Germinal center (tissue), 1 donor: ENCODE data around the gene TJAP1.

Source experiments
- DNase-seq: peaks from one replicate; pipeline ENCODE4 v3.0.0; 2012; ENCODE audit warnings: mixed read lengths, low spot score

The TJAP1 gene

GRCh38 chr6:43477235-43478007 is at the start of gene TJAP1:
TSS of gene TJAP1 (plus strand) at chr6:43477570. CDS start at chr6:43499002, 21,432 bp downstream.
- DNase-seq: peak; percentile 94

GRCh38 chr6:43428112-43428570 is 49.2 kb upstream of the TJAP1 start:
- no peak for DNase-seq

GRCh38 chr6:43428874-43429273 is 48.5 kb upstream of the TJAP1 start:
- no peak for DNase-seq

GRCh38 chr6:43432009-43432945 is 45.1 kb upstream of the TJAP1 start:
- DNase-seq: no peak

- no peak for DNase-seq
Measured at GRCh38 chr6:43433148-43433547, 44.2 kb upstream of the TJAP1 start.

GRCh38 chr6:43434001-43434840 is 43.1 kb upstream of the TJAP1 start:
- no peak for DNase-seq

- no peak for DNase-seq
Measured at GRCh38 chr6:43434943-43435342, 42.4 kb upstream of the TJAP1 start.

- no peak for DNase-seq
Measured at GRCh38 chr6:43435682-43436437, 41.5 kb upstream of the TJAP1 start.

- no peak for DNase-seq
Measured at GRCh38 chr6:43436577-43437282, 40.6 kb upstream of the TJAP1 start.

- DNase-seq: no peak
Measured at GRCh38 chr6:43437700-43438099, 39.7 kb upstream of the TJAP1 start.

GRCh38 chr6:43442935-43443334 is 34.4 kb upstream of the TJAP1 start:
- DNase-seq: no peak

GRCh38 chr6:43444036-43444435 is 33.3 kb upstream of the TJAP1 start:
- DNase-seq: no peak

GRCh38 chr6:43444582-43444981 is 32.8 kb upstream of the TJAP1 start:
- no peak for DNase-seq

- no peak for DNase-seq
Measured at GRCh38 chr6:43445576-43445975, 31.8 kb upstream of the TJAP1 start.

GRCh38 chr6:43447604-43448003 is 29.8 kb upstream of the TJAP1 start:
- no peak for DNase-seq

- DNase-seq: no peak
Measured at GRCh38 chr6:43448916-43449315, 28.5 kb upstream of the TJAP1 start.

GRCh38 chr6:43450699-43451131 is 26.7 kb upstream of the TJAP1 start:
- DNase-seq: no peak

- no peak for DNase-seq
Measured at GRCh38 chr6:43451348-43451747, 26.0 kb upstream of the TJAP1 start.

GRCh38 chr6:43451939-43452338 is 25.4 kb upstream of the TJAP1 start:
- no peak for DNase-seq

- DNase-seq: no peak
Measured at GRCh38 chr6:43452896-43453295, 24.5 kb upstream of the TJAP1 start.

- no peak for DNase-seq
Measured at GRCh38 chr6:43453831-43454230, 23.5 kb upstream of the TJAP1 start.
